Measurements from ENCODE around the gene SYP.

GRCh38 chrX:49164589-49165360 is 35.2 kb downstream of the SYP start:
- TF ChIP-seq CTCF (IDR thresholded peaks at IDR 0.05), result no peak
- no peak for TF ChIP-seq POLR2AphosphoS5 (IDR thresholded peaks at IDR 0.05)
- TF ChIP-seq EP300 (IDR thresholded peaks at IDR 0.05), result no peak
